Gastrocnemius medialis (tissue), 4 donors: ENCODE measurements around the gene TAS2R19.

Experiments used
- POLR2A ChIP-seq, 2 donors: fragments of 450-650 bp; IDR thresholded peaks; one replicate each; pipeline ENCODE4 v1.6.1; 2017; ENCODE audit warnings: antibody characterized with exemption in 2 of 2, mild to moderate bottlenecking in 2 of 2, moderate library complexity in 2 of 2
- TF ChIP-seq, protein P1 (sequence below), 5 experiments: fragments of 450-650 bp in 3 of 5; fragments of 200-600 bp in 2 of 5; sonication (generic) in 2 of 5; IDR thresholded peaks in 4 of 5; conservative IDR thresholded peaks in 1 of 5; 1 replicate in 4 of 5; 2 replicates in 1 of 5; pipeline ENCODE4 v1.5.1; 2016 to 2019; ENCODE audit warnings: antibody characterized with exemption in 5 of 5, mild to moderate bottlenecking in 3 of 5, moderate library complexity in 3 of 5

DNA sequence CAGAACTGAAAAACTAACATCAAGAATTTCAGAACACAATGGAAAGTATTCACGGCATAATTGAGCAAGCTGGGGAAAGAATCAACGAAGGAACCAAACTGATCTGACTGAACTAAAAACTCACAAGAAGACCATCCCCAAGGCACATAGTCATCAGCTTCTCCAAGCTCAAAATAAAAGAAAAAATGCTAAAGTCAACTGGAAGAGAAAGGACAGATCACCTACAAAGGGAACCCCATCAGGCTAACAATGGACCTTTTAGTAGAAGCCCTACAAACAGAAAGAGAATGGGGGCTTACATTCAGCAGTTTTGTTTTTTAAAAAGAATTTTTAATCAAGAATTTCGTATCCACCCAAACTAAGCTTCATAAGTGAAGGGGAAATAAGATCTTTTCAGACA is 47.5 kb downstream of the TAS2R19 start:
- TF ChIP-seq, protein P1, sequence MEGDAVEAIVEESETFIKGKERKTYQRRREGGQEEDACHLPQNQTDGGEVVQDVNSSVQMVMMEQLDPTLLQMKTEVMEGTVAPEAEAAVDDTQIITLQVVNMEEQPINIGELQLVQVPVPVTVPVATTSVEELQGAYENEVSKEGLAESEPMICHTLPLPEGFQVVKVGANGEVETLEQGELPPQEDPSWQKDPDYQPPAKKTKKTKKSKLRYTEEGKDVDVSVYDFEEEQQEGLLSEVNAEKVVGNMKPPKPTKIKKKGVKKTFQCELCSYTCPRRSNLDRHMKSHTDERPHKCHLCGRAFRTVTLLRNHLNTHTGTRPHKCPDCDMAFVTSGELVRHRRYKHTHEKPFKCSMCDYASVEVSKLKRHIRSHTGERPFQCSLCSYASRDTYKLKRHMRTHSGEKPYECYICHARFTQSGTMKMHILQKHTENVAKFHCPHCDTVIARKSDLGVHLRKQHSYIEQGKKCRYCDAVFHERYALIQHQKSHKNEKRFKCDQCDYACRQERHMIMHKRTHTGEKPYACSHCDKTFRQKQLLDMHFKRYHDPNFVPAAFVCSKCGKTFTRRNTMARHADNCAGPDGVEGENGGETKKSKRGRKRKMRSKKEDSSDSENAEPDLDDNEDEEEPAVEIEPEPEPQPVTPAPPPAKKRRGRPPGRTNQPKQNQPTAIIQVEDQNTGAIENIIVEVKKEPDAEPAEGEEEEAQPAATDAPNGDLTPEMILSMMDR (IDR thresholded peaks at IDR 0.05 in 4 of 5, conservative IDR thresholded peaks at IDR 0.05 in 1 of 5) = no peak
- TF ChIP-seq POLR2A (IDR thresholded peaks at IDR 0.05) = no peak
